CD4-positive, alpha-beta T cell treated with Interleukin-17A for 1 hour (primary cell): ENCODE data around the gene OBP2A.

Source experiments
- DNase-seq: peaks from one replicate; pipeline ENCODE4 v3.0.0-alpha.2; 2020

OBP2A gene

DNA sequence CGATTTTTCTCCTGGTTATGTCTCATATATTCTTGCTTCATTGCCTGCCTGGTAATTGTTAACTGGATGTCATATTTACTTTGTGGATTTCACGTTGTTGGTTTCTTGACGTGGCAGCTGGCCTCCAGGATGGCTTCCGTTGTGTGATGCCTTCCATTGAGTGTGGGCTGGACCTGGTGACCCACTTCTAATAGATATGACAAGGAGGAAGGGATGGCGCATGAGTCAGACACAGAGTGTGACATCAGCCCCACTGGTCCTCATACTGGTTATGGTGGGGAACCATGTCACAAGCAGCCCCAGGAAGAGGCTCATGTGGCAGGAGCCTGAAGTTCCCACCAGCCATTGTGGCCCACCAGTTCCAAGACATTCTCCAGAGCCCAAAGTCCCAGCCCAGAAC is 9.3 kb downstream of the OBP2A start:
- DNase-seq = no peak

DNA sequence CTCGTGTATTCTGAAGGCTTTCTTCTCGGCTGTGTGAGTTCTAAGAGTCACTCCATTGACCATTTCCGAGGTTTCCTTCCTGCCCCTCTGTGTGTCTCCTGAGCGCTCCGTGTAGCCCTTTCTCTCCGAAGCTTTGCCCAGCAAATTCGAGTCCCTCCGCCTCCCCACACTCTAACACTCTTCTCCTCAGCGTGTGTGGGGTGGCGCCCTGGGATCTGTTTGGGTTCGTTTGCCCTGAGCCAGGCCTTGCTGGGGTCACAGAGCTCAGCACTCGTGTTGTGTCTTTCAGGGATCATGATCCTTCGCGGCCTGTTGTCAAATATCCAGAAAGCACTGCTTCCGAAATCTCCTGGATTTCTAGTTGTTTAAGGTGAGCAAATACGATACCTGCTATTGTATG is 10.0 kb downstream of the OBP2A start:
- no peak for DNase-seq

DNA sequence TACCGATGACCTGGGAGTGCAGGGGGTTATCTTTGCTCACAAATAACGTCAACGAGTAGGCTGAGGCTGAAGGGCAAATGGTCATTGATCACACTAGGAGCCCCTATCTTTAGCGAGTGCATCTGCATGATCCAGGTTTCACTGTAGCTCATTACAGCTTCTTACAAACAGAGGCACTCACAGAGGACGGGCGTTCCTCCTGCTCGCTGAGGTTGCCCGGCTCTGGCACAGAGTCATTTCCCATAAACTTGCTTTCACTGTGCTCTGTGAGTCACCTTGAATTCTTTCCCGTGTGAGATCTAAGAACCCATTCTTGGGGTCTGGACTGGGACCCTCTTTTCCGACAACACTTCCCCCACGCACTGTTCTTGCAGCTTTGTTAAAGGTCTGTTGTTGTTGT is 13.7 kb downstream of the OBP2A start:
- DNase-seq = no peak

DNA sequence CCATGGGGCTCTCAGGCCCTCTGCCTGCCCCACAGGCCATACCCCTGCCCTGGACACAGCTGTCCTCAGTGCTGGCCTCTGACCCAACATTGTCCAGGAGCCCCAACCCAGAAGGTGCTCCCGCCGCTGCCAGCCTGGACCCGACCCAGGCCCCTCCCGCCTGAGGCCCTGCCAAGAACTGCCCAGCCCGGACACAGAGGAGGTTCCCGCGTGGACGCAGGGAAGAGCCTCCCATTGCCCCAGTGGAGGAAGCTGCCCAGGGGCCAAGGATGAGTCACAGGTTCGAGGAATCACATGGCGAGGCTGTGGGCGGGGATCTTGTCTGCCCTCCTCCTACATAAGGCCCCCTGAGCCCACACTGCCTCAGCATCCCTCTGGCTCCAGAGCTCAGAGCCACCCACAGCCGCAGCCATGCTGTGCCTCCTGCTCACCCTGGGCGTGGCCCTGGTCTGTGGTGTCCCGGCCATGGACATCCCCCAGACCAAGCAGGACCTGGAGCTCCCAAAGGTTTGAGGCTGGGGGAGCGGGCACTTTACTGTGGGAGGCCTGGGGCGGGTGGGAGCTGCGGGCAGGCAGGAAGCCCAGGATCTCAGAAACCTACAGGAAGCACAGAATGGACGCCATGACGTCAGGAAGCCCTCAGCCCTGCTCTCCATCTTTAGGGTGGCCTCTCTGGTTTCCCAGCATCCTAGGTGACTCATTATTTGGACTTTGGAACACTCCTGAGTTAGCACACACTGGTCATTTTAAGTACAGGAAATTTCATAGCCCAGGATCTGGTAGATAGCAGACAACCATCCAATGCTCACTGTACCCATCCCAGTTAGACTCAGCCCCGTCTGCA is 15.7 kb downstream of the OBP2A start, which contains the start of gene PAEP:
PAEP (plus strand) TSS at position 366 of the 844 bp plus-strand sequence.
- no peak for DNase-seq

DNA sequence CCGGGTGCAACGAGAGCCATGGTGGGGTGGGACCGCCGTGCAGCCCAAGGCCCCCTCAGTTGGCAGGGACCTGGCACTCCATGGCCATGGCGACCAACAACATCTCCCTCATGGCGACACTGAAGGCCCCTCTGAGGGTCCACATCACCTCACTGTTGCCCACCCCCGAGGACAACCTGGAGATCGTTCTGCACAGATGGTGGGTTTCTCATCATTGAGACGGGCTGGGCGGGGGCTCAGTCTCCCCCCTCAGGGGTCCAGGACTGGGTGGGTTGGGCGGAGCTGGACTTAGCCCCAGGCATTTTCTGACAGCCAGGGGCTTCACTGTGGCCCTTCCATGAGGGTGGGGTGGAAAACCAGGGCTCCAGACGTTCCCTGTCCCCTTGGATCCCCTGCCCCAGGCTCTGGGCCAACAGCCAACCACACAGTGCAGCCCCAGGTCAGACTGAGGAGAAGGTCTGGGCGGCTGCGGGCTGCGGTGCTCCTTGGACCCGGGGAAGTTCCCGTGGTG is 16.4 kb downstream of the OBP2A start:
- DNase-seq = no peak

DNA sequence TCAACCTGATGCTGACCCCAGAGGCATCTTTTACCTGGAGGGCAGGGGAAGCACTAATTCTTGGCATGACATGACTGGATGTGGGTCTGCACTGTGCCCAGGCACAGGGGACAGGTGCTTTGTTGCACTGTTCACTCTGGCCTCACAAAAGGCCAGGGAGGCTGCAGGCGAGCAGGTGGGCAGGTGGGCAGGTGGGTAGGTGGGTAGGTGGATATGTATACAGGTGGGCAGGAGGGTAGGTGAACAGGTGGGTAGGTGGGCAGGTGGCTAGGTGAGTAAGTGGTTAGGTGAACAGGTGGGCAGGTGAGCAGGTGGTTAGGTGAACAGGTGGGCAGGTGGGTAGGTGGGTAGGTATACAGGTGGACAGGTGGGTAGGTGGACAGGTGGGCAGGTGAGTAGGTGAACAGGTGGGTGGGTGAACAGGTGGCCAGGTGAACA is 17.1 kb downstream of the OBP2A start:
- no peak for DNase-seq

DNA sequence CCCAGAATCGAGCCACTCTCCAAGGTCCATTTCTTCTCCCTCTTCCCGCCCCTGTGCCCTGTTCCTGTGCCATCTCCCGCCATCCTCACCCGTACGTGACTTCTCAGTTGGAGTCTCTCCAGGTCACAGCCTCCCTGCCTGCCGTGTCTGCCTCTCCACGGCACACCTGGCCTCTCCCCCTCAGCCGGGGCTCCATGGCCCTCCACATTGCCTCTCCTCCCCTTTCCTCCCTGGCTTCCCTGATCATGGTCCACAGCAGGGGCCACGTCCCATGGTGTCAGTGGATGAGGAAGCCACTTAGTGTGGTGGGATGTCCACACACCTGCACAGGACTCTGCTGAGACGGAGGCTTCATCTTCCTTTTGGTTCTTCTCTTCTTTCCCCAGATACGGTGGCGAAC is 17.9 kb downstream of the OBP2A start:
- no peak for DNase-seq

DNA sequence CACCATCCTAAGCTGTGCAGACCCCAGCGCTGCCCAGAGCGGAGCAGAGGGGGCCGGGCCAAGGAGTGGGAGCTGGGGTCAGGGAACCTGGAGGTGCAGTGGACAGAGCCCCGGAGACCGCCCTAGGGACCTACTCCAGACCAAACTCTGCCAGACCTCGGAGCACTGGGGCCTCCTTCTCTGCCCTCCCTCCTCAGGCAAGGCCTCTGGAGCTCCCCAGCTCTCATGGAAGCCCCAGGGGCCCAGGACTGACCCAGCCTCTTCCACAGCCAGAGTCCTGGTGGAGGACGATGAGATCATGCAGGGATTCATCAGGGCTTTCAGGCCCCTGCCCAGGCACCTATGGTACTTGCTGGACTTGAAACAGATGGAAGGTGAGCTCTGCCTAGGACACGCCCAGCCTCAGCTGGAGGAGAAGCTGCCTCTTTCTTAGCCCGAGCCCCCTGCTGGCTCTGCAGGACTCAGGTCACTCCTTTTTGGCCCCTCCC is 19.3 kb downstream of the OBP2A start:
- no peak for DNase-seq

DNA sequence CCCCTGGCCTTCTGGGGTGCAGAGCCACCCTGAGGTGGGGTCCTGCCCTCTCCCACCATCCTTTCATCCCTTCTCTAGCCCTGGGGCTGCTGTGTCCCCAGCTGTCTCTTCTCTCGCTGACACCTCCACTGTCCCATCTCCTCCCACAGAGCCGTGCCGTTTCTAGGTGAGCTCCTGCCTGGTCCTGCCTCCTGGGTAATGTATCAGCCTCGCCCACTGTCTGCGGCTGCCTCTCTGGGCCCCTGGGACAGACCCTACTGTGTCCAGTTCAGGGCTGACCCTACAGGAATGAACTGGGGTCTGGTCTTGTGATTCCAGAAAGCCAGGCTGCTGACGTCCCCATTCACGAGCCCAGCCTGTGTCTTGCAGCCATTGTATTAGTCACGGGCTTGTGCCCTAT is 19.7 kb downstream of the OBP2A start:
- DNase-seq = no peak

DNA sequence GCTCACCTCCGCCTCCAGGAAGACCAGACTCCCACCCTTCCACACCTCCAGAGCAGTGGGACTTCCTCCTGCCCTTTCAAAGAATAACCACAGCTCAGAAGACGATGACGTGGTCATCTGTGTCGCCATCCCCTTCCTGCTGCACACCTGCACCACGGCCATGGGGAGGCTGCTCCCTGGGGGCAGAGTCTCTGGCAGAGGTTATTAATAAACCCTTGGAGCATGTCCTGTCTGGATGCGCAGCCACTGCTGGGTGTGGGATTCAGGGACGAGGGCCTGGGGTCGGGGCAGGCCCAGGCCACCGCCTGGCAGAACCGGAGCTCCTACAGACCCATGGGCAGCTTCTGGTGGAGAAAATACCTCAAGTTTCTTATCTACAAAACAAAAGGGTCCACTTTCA is 20.6 kb downstream of the OBP2A start:
- no peak for DNase-seq

DNA sequence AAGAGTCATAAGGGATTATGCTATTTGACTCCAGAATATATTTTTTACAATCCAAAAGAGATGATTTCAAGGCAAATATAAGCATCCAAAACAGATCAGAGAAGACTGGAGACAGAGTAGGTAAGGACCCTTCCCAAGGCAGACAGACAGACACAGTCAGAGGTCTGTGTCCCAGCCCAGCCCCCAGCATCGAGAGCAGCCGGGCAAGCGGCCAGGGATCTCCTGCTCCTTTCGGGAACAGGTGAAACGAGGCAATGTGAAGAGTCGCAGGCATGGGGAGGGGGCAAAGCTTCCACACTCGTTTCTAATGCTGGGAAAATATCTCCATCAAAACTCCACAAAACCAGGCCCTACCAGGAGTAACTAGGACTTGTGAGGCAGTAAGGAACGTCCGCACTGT is 21.4 kb downstream of the OBP2A start:
- no peak for DNase-seq

DNA sequence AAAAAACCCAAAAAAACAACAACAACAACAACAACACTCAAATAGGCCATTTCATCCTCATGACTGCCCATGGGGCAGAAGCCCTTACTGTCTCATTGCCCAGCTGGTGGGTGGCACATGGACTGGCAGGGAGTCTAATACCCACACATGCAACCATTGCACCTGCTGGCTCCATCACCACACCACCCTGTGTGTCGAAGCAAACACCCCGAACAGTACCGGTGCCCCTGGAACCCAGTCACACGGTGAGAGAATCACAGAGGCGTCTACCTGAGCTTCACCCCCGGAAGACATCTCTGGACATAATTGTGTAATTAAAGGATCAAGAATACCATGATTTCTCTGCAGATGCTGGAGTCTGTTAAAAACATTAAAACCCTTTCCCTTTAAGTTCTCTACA is 22.1 kb downstream of the OBP2A start:
- DNase-seq = no peak

DNA sequence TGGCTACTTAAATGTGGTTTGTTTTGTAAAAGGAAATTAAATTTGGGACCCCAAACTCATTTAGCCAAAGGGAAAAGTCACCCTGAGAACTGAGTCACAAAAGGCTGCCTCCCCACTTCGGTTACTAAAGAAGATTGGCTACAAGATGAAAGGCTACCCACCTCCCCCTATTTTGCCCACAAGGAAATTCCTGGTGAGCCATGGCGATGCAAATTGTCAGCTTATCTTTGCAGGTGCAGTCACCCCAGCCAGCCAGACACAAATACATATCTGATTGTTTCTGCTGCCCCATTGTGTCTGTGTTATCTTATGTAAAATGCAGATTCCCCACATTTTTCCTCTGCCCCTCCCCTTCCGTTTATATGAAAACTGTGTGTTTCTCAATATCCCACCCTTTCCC is 24.5 kb downstream of the OBP2A start:
- no peak for DNase-seq

DNA sequence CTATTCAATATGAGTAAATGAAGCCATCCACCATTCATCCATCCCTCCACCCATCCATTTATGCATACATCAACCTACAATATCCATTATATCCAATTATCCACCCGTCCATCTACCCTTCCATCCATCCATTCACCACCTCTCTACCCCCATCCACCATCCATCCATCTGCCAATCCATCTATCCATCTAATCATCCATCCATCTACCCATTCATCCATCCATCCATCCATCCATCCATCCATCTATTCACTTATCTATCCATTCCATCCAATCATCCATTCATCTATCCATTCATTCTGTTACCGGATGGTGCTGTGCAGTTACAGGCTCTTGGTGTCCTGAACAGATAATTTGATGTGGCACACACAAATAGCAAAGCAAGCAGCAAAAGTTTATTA is 26.3 kb downstream of the OBP2A start:
- no peak for DNase-seq

DNA sequence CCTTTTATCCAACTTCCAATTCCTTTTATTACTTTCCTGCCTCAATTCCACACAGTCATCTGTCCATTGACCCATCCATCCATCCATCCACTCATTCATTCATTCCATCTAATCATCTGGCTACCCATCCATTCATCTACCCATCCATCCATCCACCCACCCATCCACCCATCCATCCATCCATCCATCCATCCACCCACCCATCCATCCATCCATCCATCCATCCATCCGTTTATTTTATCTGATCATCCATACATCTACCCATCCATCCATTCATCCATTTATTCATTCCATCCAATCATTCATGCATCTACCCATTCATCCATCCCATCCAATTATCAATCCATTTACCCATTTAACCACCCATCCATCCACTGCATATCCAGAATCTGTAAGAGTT is 27.2 kb downstream of the OBP2A start:
- no peak for DNase-seq

DNA sequence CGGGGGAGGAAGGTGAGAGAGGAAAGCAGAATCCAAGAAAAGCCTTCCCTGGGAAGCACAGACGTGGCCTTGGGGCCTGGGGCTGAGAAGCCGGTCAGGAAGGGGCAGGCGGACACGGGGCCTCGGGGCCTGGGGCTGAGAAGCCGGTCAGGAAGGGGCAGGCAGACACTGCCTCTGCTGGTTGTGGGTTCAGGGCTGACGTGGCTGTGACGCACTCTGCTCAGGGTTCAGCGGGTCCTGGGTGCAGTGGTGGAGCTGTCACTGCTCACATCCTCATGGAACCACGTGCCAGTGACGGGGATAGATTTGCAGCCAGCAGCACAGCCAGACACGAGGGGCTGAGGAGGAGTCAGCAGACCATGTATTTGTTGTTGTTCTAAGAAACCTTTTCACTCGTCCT is 28.4 kb downstream of the OBP2A start:
- DNase-seq = no peak

DNA sequence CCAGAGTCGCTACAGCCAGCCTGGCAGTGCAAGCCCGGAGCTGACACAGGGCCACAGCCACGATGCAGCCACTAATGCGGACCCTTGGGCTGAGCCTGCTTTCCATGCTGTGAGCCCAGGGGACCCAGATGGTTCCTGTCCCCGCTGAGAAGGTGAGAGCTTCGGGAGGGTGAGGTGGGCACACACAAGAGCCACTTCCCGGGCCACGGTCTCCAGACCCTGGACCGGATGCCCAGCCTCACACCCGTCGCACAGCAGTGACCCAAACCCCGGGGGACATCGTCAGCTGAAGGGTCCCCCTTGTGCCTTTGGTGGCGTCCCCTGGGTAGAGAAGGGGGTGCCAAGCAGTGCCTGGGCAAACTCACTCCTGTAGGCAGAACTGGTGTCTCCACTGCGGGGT is 29.0 kb downstream of the OBP2A start:
- no peak for DNase-seq

DNA sequence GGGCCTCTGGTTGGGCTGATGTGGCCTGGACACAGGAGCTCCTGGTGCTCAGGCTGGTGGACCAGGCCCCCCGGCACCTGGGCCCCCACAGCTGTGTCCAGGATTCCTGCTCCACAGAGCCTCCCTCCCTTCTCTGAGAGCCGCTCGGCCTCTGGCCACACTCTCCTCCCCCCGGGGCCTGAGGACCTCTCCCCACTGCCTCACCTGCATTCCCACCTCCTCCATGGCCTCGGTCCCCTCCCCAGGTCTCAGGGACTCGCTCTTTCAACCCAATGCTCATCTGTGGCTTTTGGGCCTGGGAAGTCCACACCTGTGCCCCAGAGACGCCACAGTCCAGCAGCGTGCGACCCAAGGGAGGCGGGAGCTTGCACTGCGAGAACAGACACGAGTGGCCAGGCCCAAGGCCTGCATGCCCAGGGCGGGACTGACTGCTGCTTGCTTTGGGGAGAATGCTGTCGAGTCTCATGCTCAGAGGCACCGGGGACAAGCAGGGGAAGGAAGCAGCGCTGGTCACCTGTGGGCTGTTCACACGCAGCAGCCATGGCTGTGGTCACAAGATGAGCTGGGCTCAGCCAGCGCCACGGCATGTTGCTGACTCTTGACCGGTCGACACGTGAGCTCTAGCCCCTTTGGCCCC is 30.2 kb downstream of the OBP2A start:
- no peak for DNase-seq

DNA sequence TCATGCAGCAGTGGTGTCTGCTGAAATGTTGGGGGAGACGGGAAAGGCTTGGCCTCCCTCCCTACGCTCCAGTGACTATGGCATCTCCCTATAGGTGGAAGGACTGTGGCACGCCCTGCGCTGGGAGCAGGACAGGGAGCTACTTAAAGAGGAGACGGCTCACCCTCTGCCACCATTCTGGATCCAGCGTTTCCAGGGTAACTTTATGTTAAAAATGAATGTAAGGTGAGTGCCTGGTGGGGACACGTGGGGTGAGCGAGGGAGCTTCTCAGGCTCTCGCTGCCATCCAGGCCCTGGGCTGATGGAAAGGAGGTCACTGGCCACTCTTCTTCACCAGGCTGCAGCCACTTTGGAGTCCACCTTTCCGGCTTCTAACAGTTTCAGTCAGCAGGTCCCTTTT is 31.3 kb downstream of the OBP2A start:
- no peak for DNase-seq

DNA sequence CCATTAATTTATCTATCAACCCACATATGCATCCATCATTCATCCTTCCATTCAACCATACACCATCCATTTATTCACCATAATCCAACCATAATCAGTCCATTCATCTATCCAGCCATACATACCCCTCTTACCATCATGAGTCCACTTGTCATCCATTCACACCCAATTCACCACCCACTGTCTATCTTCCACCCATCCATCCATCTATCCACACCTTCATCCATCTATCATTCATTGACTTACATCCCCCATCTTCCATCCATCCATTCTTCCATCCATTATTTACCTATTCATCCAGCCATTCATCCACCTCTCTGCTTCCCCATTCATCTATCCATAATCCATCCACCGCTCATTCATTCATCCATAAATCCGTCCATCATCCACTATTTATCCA is 33.4 kb downstream of the OBP2A start:
- DNase-seq = no peak

DNA sequence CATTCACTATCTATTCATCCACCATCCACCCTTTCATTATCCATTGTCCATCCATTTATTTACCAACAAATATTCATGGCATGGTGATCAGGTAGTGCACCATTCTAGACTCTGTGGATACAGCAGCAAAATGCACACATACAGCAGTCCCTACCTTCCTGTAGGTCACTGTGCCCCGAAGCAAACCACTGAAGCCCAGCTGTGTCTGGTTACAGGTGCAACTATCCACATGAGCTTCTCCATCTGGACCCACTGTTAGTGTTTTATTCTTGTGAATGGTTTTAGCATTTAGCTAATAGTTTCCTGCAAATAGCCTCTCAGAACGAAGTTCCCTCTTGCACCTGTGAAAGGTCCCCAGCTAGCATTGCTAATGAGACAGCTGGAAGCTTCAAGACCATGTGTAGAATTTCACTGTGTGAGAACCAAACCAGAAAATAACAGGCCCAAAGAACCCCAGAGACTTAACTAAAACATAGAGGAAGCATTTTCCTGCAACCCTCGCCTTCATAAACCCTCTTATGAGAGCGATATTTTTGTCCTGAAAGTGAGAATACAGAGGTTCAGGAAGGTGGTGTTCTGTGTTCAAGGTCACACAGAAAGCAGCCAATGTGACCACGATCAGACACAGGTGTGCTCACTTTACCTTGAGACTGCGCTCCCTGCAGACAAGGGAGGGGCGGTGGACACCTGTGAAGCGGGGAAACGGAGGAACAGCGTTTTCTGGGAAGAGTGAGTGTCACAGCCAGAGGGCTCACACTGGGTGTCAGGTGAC is 34.1 kb downstream of the OBP2A start:
- no peak for DNase-seq

DNA sequence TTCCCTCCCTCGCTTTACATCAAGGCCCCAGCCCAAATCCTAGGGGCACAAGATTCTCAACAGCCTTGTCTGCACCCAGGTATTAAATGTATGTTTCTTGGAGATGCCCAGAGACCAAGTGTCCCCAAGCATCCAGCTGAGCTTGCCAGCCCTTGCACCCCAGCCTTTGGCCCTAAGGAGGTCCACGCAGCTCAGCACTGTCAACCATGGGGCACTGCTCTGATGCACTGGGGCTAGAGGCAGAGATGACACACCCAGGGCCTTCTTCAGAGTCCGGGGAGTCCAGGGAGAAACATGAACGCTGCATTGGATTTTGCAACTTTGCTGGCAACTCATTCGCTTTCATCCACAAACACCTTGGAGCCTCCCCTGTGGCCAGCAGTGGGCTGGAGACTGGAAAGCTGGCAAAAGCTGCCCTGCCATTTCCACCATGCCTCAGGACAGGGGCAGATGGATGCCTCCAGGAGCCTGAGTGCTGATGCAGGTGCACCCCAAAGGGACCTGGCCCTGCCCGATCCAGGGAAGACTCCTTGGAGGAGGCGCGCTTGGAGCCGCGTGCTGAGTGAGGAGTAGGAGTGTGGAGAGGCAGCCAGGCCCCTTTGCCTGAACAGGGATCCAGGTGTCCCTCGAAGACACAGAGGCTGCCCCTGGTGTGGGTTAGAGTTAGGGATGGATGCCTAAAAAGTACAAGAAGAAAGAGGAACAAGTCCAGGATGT is 34.9 kb downstream of the OBP2A start:
- DNase-seq = no peak
